Keratinocyte (primary cell): ENCODE data around the gene ARMC8.

Source experiments
- CTCF ChIP-seq, 3 experiments: IDR thresholded peaks in 1 of 3; conservative IDR thresholded peaks in 1 of 3; optimal IDR thresholded peaks in 1 of 3; 2 replicates in 2 of 3; 3 replicates in 1 of 3; pipeline versions ENCODE3 to v1.5.1; 2011; ENCODE audit warnings: low read length in 3 of 3, mild to moderate bottlenecking in 3 of 3, moderate library complexity in 2 of 3, control low read depth in 1 of 3, inconsistent platforms in 1 of 3; ENCODE audit not compliant: insufficient read depth in 2 of 3; ENCODE audit errors: extremely low read depth in 1 of 3
- EZH2 ChIP-seq: IDR thresholded peaks from one replicate; pipeline ENCODE4 v1.6.1; 2012; ENCODE audit warnings: inconsistent platforms, mild to moderate bottlenecking, low read length, moderate library complexity

GRCh38 chr3:138197524-138197923 is 10.4 kb downstream of the ARMC8 start:
- no peak for TF ChIP-seq EZH2
- TF ChIP-seq CTCF (optimal IDR thresholded peaks at IDR 0.05 in 1 of 3, IDR thresholded peaks at IDR 0.05 in 1 of 3, conservative IDR thresholded peaks at IDR 0.05 in 1 of 3; ENCODE audit: extremely low read depth in 1 of 3, insufficient read depth in 2 of 3, low read length in 3 of 3) = no peak
